Mesothelial cell of epicardium (in vitro differentiated cells): ENCODE data around the gene TOB1. TPM values are rescaled to one million over a fixed set of nuclear protein-coding genes. Genes with fewer than 3 reads are reported as not detected.

Experiments
- DNase-seq, 2 experiments: peaks; one replicate each; pipeline ENCODE4 v3.0.0; 2021; ENCODE audit warnings: low spot score in 2 of 2; ENCODE audit not compliant: unreplicated experiment in 2 of 2
- H3K27ac Mint-ChIP-seq: 2 replicates; pipeline ENCODE4 v1.8.0; 2021; ENCODE audit warnings: mixed read lengths
- H3K27me3 Mint-ChIP-seq: 2 replicates; pipeline ENCODE4 v1.8.0; 2021; ENCODE audit warnings: low read depth, mixed read lengths
- H3K36me3 Mint-ChIP-seq: 2 replicates; pipeline ENCODE4 v1.8.0; 2021; ENCODE audit warnings: mixed read lengths
- H3K4me1 Mint-ChIP-seq: 2 replicates; pipeline ENCODE4 v1.8.0; 2021; ENCODE audit warnings: mixed read lengths
- H3K4me3 Mint-ChIP-seq: 2 replicates; pipeline ENCODE4 v1.8.0; 2021; ENCODE audit warnings: mild to moderate bottlenecking, moderate library complexity, mixed read lengths
- H3K9me3 Mint-ChIP-seq: 2 replicates; pipeline ENCODE4 v1.8.0; 2021; ENCODE audit warnings: mixed read lengths
- CTCF ChIP-seq: fragments of 200-600 bp; sonication (generic); IDR thresholded peaks from one replicate; pipeline ENCODE4 v1.5.0; 2021; ENCODE audit warnings: antibody characterized with exemption; ENCODE audit not compliant: unreplicated experiment
- total RNA-seq: library from RNA; stranded (reverse); gene quantifications from 3 replicates; pipeline ENCODE4 v1.2.1, GENCODE V29; 2021

The TOB1 gene
- total RNA-seq, 1 donor from 2014 or later = 29.4 TPM

GRCh38 chr17:50884439-50885311 lies 18.5 kb upstream of the TOB1 start:
- no peak for TF ChIP-seq CTCF
- peaks cover 4% of the 10 kb centered on the region for H3K9me3 Mint-ChIP-seq
- DNase-seq = no peak
- H3K4me1 Mint-ChIP-seq = peaks cover 19% of the 10 kb centered on the region
- no peaks in the 10 kb centered on the region for H3K27me3 Mint-ChIP-seq
- H3K36me3 Mint-ChIP-seq = no peaks in the 10 kb centered on the region
- no peak overlapping the region for H3K4me3 Mint-ChIP-seq
- peak overlapping the region; percentile 87 for H3K27ac Mint-ChIP-seq

- Mint-ChIP-seq H3K4me3 (no peak overlapping the region), H3K36me3 (no peaks in the 10 kb centered on the region), H3K27ac (peak overlapping the region; percentile 87), H3K27me3 (no peaks in the 10 kb centered on the region), H3K9me3 (peaks cover 5% of the 10 kb centered on the region), H3K4me1 (peaks cover 19% of the 10 kb centered on the region)
- no peak for TF ChIP-seq CTCF
- DNase-seq = no peak
These were observed 17.8 kb upstream of the TOB1 start for GRCh38 chr17:50883850-50884438.

- Mint-ChIP-seq H3K9me3 (peaks cover 7% of the 10 kb centered on the region), H3K4me3 (no peak overlapping the region), H3K27me3 (no peaks in the 10 kb centered on the region), H3K4me1 (peaks cover 19% of the 10 kb centered on the region), H3K36me3 (no peaks in the 10 kb centered on the region), H3K27ac (peak overlapping the region; percentile 3)
- no peak for DNase-seq
- TF ChIP-seq CTCF = no peak
These were observed 16.7 kb upstream of the TOB1 start for GRCh38 chr17:50882851-50883250.

- no peaks in the 10 kb centered on the region for H3K36me3 Mint-ChIP-seq
- peaks cover 7% of the 10 kb centered on the region for H3K9me3 Mint-ChIP-seq
- DNase-seq = no peak
- no peak for TF ChIP-seq CTCF
- no peak overlapping the region for H3K4me3 Mint-ChIP-seq
- H3K4me1 Mint-ChIP-seq = peaks cover 16% of the 10 kb centered on the region
- H3K27me3 Mint-ChIP-seq = no peaks in the 10 kb centered on the region
- H3K27ac Mint-ChIP-seq = no peak overlapping the region
These were observed 15.0 kb upstream of the TOB1 start for GRCh38 chr17:50881182-50881581.

DNA sequence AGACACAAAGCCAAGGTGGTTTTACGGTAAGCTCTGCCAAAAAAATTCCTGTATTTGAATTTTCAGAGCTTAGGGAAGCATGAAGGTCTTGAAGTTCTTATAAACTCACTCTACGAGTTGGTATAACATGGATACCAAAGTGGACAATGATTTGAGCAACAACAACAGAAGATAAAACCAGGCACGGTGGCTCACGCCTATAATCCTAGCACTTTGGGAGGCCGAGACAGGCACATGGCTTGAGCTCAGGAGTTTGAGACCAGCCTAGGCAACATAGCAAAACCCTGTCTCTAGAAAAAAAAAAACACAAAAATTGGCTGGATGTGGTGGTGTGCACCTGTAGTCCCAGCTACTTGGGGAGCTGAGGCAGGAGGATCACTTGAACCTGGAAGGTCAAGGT lies 12.9 kb upstream of the TOB1 start:
- TF ChIP-seq CTCF = no peak
- no peaks in the 10 kb centered on the region for H3K27me3 Mint-ChIP-seq
- DNase-seq = no peak
- no peaks in the 10 kb centered on the region for H3K36me3 Mint-ChIP-seq
- H3K9me3 Mint-ChIP-seq = peaks cover 7% of the 10 kb centered on the region
- H3K27ac Mint-ChIP-seq = no peak overlapping the region
- H3K4me3 Mint-ChIP-seq = no peak overlapping the region
- peaks cover 11% of the 10 kb centered on the region for H3K4me1 Mint-ChIP-seq
